HepG2 (cell line): ENCODE results near the gene ANO2. TPM values are rescaled to one million over a fixed set of nuclear protein-coding genes. Genes with fewer than 3 reads are reported as not detected.

Experiments
- ATAC-seq: fragments of 200-7000 bp; cut with Tn5 transposase; 3 replicates; pipeline ENCODE4 v1.9.1; 2020; ENCODE audit warnings: mild to moderate bottlenecking, moderate library complexity
- BruUV-seq: library from RNA; stranded (reverse); fragments of 400-500 nt; replicated peaks from 2 replicates; lab custom pipeline; 2021; lab: Mats Ljungman, UMichigan
- CTCF ChIA-PET: fragments of 300-600 bp; formaldehyde crosslinking; extraction: SDS; loops from one replicate; lab custom pipeline; 2021; ENCODE audit warnings: low total read pairs, inconsistent platforms, low intra/inter-chr PET ratio; lab: Yijun Ruan, JAX
- POLR2A ChIA-PET: fragments of 350-600 bp; sonication (Branson Sonifier 250); formaldehyde crosslinking; loops from one replicate; lab custom pipeline; 2020; ENCODE audit warnings: antibody characterized with exemption, inconsistent platforms; lab: Yijun Ruan, JAX
- DNase-seq: peaks from one replicate; pipeline ENCODE4 v3.0.0-alpha.2; 2015; ENCODE audit warnings: low spot score
- FAIRE-seq: peaks from 3 replicates; lab custom pipeline; 2011; peaks lifted over from hg19 to GRCh38; lab: Jason Lieb, UNC
- H2AFZ ChIP-seq: one replicate; pipeline ENCODE4 v1.6.1; 2011; ENCODE audit warnings: low read length, inconsistent platforms
- H3K27ac ChIP-seq: fragments of 300-600 bp; 3 replicates; pipeline ENCODE4 v1.8.0; 2011; ENCODE audit warnings: mixed run types, mild to moderate bottlenecking, mixed read lengths, low read length, inconsistent platforms; ENCODE audit not compliant: insufficient read depth; ENCODE audit errors: extremely low read length
- H3K27me3 ChIP-seq, 2 experiments: fragments of 200-600 bp in 1 of 2; 2 replicates in 1 of 2; 3 replicates in 1 of 2; pipeline versions ENCODE4 v1.6.0 to v1.8.0; 2011; ENCODE audit warnings: low read length in 2 of 2, mild to moderate bottlenecking in 2 of 2, moderate library complexity in 2 of 2, inconsistent platforms in 1 of 2; ENCODE audit not compliant: insufficient read depth in 2 of 2, control insufficient read depth in 1 of 2
- H3K36me3 ChIP-seq, 2 experiments: fragments of 200-600 bp in 1 of 2; replicated peaks in 1 of 2; 2 replicates in 1 of 2; 3 replicates in 1 of 2; pipeline versions ENCODE4 v1.5.1 to v1.8.0; 2011; ENCODE audit warnings: low read length in 2 of 2, inconsistent platforms in 1 of 2; ENCODE audit not compliant: insufficient read depth in 2 of 2, control insufficient read depth in 1 of 2
- H3K4me1 ChIP-seq: 2 replicates; pipeline ENCODE4 v1.5.1; 2012; ENCODE audit warnings: low read length, inconsistent platforms; ENCODE audit not compliant: insufficient read depth
- H3K4me2 ChIP-seq: 2 replicates; pipeline ENCODE4 v1.6.0; 2011; ENCODE audit warnings: low read depth, low read length, inconsistent platforms
- H3K4me3 ChIP-seq, 3 experiments: fragments of 200-600 bp in 1 of 3; sonication (generic), shearing (Covaris generic) in 1 of 3; replicated peaks in 1 of 3; 2 replicates each; pipeline ENCODE4 v1.5.1; 2011 to 2016; ENCODE audit warnings: low read length in 3 of 3, inconsistent platforms in 2 of 3, low read depth in 2 of 3, mild to moderate bottlenecking in 2 of 3, control low read depth in 1 of 3, mixed read lengths in 1 of 3; ENCODE audit not compliant: insufficient read depth in 1 of 3
- H3K79me2 ChIP-seq: one replicate; pipeline ENCODE4 v1.6.1; 2011; ENCODE audit warnings: low read length, inconsistent platforms; ENCODE audit not compliant: insufficient read depth
- H3K9ac ChIP-seq: 2 replicates; pipeline ENCODE4 v1.6.0; 2011; ENCODE audit warnings: mild to moderate bottlenecking, low read depth, low read length, inconsistent platforms; ENCODE audit not compliant: insufficient read depth
- H3K9me3 ChIP-seq: 2 replicates; pipeline ENCODE4 v1.5.1; 2012; ENCODE audit warnings: mild to moderate bottlenecking, low read length
- H4K20me1 ChIP-seq: 2 replicates; pipeline ENCODE4 v1.6.0; 2011; ENCODE audit warnings: inconsistent platforms, mild to moderate bottlenecking, low read length, moderate library complexity; ENCODE audit not compliant: insufficient read depth
- CTCF ChIP-seq: sonication (generic); formaldehyde crosslinking; IDR thresholded peaks from 2 replicates; pipeline ENCODE4 v1.5.0; 2020; ENCODE audit warnings: mild to moderate bottlenecking, missing genetic modification reagents, moderate library complexity
- FOXM1 ChIP-seq: sonication (generic); formaldehyde crosslinking; IDR thresholded peaks from 2 replicates; pipeline ENCODE4 v1.5.0; 2020; ENCODE audit warnings: missing genetic modification reagents
- HBP1 ChIP-seq: IDR thresholded peaks from 2 replicates; pipeline ENCODE4 v1.6.1; 2016; ENCODE audit warnings: low read depth, control low read depth
- TEAD2 ChIP-seq: sonication (generic); formaldehyde crosslinking; IDR thresholded peaks from 2 replicates; pipeline ENCODE4 v1.9.0; 2021; ENCODE audit warnings: missing genetic modification reagents
- TOPORS ChIP-seq: sonication (generic); formaldehyde crosslinking; IDR thresholded peaks from 2 replicates; pipeline ENCODE4 v1.8.0; 2023; ENCODE audit warnings: mild to moderate bottlenecking, missing genetic modification reagents
- ZNF230 ChIP-seq: sonication (generic); formaldehyde crosslinking; IDR thresholded peaks from 2 replicates; pipeline ENCODE4 v1.4.0; 2020; ENCODE audit warnings: mild to moderate bottlenecking, missing genetic modification reagents
- ZNF33B ChIP-seq: sonication (generic); formaldehyde crosslinking; IDR thresholded peaks from 2 replicates; pipeline ENCODE4 v1.5.1; 2020; ENCODE audit warnings: mild to moderate bottlenecking, missing genetic modification reagents
- ZSCAN25 ChIP-seq: sonication (generic); formaldehyde crosslinking; IDR thresholded peaks from 2 replicates; pipeline ENCODE4 v1.8.0; 2022; ENCODE audit warnings: mild to moderate bottlenecking, missing genetic modification reagents
- WGBS: methylation state at CpG from one replicate; pipeline ENCODE4 v1.1.6; 2017; ENCODE audit warnings: low lambda C conversion rate; 5-methylcytosine and 5-hydroxymethylcytosine counted together
- in situ Hi-C: cut with HindIII; loops from 2 replicates; pipeline ENCODE4 v1.10.0; 2017; ENCODE audit warnings: low pct_unique_long_range_greater_than_20kb; ENCODE audit not compliant: extremely low pct_ligation_motif_present
- intact Hi-C: fragments of 100-400 bp; cut with micrococcal nuclease; formaldehyde crosslinking; loops from one replicate; pipeline ENCODE4 v1.10.0; 2022; ENCODE audit not compliant: unreplicated experiment
- polyA plus RNA-seq, 8 experiments: library from polyadenylated mRNA; depleted of rRNA in 3 of 8; stranded (reverse) in 7 of 8; unstranded in 1 of 8; fragments of >200 nt; fragmentation: Illumina TruSeq in 4 of 8; extraction: Trizol in 4 of 8; gene quantifications; 2 replicates each; pipeline versions ENCODE4 v1.2.1 to v1.2.3, GENCODE V29; 2011 to 2016; ENCODE audit warnings: low read depth in 4 of 8, missing spikeins in 1 of 8, mixed read lengths in 1 of 8; ENCODE audit not compliant: insufficient read depth in 1 of 8
- total RNA-seq, 5 experiments: library from RNA; depleted of rRNA; stranded (reverse); fragments of >200 nt; fragmentation: Illumina TruSeq; extraction: Trizol; gene quantifications; 2 replicates each; pipeline ENCODE4 v1.2.3, GENCODE V29; 2016; ENCODE audit warnings: low read depth in 1 of 5
- TF ChIP-seq, protein P1 (sequence below): sonication (generic); formaldehyde crosslinking; IDR thresholded peaks from 2 replicates; pipeline ENCODE4 v1.9.0; 2021; ENCODE audit warnings: missing genetic modification reagents, mild to moderate bottlenecking, borderline replicate concordance
- TF ChIP-seq, protein P2 (sequence below): sonication (generic); formaldehyde crosslinking; IDR thresholded peaks from 2 replicates; pipeline ENCODE4 v1.8.1; 2023; ENCODE audit warnings: missing genetic modification reagents, mild to moderate bottlenecking, borderline replicate concordance
- TF ChIP-seq, protein P3 (sequence below): IDR thresholded peaks from 2 replicates; pipeline ENCODE4 v1.6.1; 2016; ENCODE audit warnings: mild to moderate bottlenecking, missing biosample characterization, missing genetic modification reagents

Gene ANO2
- total and polyA plus RNA-seq, 2 of the 13 experiments (the other 11 are each of a cell fraction or from before 2014, with no cell fraction given), result 0.18 TPM; not detected in 1

- ChIA-PET CTCF (no interaction called here), POLR2A (no interaction called here)
- peaks cover 9% of the 10 kb centered on the region; the same call in 1 of the 2 replicates for H3K4me1 ChIP-seq
- H2AFZ ChIP-seq, result no peak overlapping the region
- no peaks in the 10 kb centered on the region for H4K20me1 ChIP-seq
- DNase-seq (no peak), ATAC-seq (no peak), FAIRE-seq (no peak)
- no peaks in the 10 kb centered on the region for H3K36me3 ChIP-seq
- no peaks in the 10 kb centered on the region for H3K79me2 ChIP-seq
- H3K9ac ChIP-seq, result no peak overlapping the region
- no TSS peak for BruUV-seq
- H3K4me2 ChIP-seq, result no peak overlapping the region
- TF ChIP-seq HBP1 (no peak), ZNF33B (CRISPR knock-in tag) (no peak), ZSCAN25 (CRISPR knock-in tag) (no peak), TEAD2 (CRISPR knock-in tag) (no peak), FOXM1 (CRISPR knock-in tag) (no peak), TOPORS (CRISPR knock-in tag) (no peak), ZNF230 (CRISPR knock-in tag) (no peak), CTCF (CRISPR knock-in tag) (no peak)
- TF ChIP-seq, protein P1, sequence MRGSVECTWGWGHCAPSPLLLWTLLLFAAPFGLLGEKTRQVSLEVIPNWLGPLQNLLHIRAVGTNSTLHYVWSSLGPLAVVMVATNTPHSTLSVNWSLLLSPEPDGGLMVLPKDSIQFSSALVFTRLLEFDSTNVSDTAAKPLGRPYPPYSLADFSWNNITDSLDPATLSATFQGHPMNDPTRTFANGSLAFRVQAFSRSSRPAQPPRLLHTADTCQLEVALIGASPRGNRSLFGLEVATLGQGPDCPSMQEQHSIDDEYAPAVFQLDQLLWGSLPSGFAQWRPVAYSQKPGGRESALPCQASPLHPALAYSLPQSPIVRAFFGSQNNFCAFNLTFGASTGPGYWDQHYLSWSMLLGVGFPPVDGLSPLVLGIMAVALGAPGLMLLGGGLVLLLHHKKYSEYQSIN (CRISPR knock-in tag), result no peak
- TF ChIP-seq, protein P2, sequence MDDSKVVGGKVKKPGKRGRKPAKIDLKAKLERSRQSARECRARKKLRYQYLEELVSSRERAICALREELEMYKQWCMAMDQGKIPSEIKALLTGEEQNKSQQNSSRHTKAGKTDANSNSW (CRISPR knock-in tag), result no peak
- TF ChIP-seq, protein P3, sequence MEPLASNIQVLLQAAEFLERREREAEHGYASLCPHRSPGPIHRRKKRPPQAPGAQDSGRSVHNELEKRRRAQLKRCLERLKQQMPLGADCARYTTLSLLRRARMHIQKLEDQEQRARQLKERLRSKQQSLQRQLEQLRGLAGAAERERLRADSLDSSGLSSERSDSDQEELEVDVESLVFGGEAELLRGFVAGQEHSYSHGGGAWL (CRISPR knock-in tag), result no peak
- H3K27ac ChIP-seq, result no peak overlapping the region
- in situ Hi-C loops, result no loop called here
- 34% methylated on average over 4 of the region's 4 CpGs for WGBS
- intact Hi-C loops, result no loop called here
- H3K4me3 ChIP-seq, result no peak overlapping the region
- H3K9me3 ChIP-seq, result no peaks in the 10 kb centered on the region
- no peaks in the 10 kb centered on the region for H3K27me3 ChIP-seq
Measured at GRCh38 chr12:5706247-5706646, 238.8 kb downstream of the ANO2 start.
